Measurements from ENCODE around the gene ACKR4.

The ACKR4 gene

GRCh38 chr3:132593947-132594323 is 3.1 kb upstream of the ACKR4 start:
- no peak overlapping the region for H3K27ac ChIP-seq (ENCODE audit: low read depth, low read length)
- H3K9me2 ChIP-seq (replicated peaks; ENCODE audit: control insufficient read depth, low read length): no peaks in the 10 kb centered on the region
- TF ChIP-seq EZH2phosphoT487 (IDR thresholded peaks at IDR 0.05; ENCODE audit: borderline replicate concordance, low read length): no peak
- TF ChIP-seq CTCF (IDR thresholded peaks at IDR 0.05; ENCODE audit: low read depth, low read length, poor library complexity, severe bottlenecking): no peak
- peaks cover 50% of the 10 kb centered on the region for H3K4me1 ChIP-seq (ENCODE audit: control insufficient read depth, low read length)
- H4K20me1 ChIP-seq (ENCODE audit: control insufficient read depth, insufficient read depth, low read depth, low read length): no peaks in the 10 kb centered on the region
- H3K79me2 ChIP-seq (ENCODE audit: control insufficient read depth, low read length): peaks cover 8% of the 10 kb centered on the region
- peaks cover 12% of the 10 kb centered on the region for H3K36me3 ChIP-seq (ENCODE audit: control insufficient read depth, low read length)
- no peak overlapping the region for H3K4me3 ChIP-seq (ENCODE audit: low read length)
- no peaks in the 10 kb centered on the region for H3K27me3 ChIP-seq (ENCODE audit: control insufficient read depth, low read length)
- no peaks in the 10 kb centered on the region for H3K9me3 ChIP-seq (ENCODE audit: control insufficient read depth, insufficient read depth, low read length)
- H3F3A ChIP-seq (ENCODE audit: control insufficient read depth, insufficient read depth): no peaks in the 10 kb centered on the region
- H3K4me2 ChIP-seq (ENCODE audit: low read length): no peak overlapping the region

- H3K27me3 ChIP-seq (ENCODE audit: control insufficient read depth, low read length): no peaks in the 10 kb centered on the region
- no peaks in the 10 kb centered on the region for H3F3A ChIP-seq (ENCODE audit: control insufficient read depth, insufficient read depth)
- H3K36me3 ChIP-seq (ENCODE audit: control insufficient read depth, low read length): peaks cover 12% of the 10 kb centered on the region
- no peaks in the 10 kb centered on the region for H3K9me3 ChIP-seq (ENCODE audit: control insufficient read depth, insufficient read depth, low read length)
- no peaks in the 10 kb centered on the region for H4K20me1 ChIP-seq (ENCODE audit: control insufficient read depth, insufficient read depth, low read depth, low read length)
- TF ChIP-seq EZH2phosphoT487 (IDR thresholded peaks at IDR 0.05; ENCODE audit: borderline replicate concordance, low read length): no peak
- no peak for TF ChIP-seq CTCF (IDR thresholded peaks at IDR 0.05; ENCODE audit: low read depth, low read length, poor library complexity, severe bottlenecking)
- H3K9me2 ChIP-seq (replicated peaks; ENCODE audit: control insufficient read depth, low read length): no peaks in the 10 kb centered on the region
- H3K4me1 ChIP-seq (ENCODE audit: control insufficient read depth, low read length): peaks cover 50% of the 10 kb centered on the region
- peak overlapping the region; percentile 45 for H3K4me2 ChIP-seq (ENCODE audit: low read length)
- peak overlapping the region; percentile 67 for H3K27ac ChIP-seq (ENCODE audit: low read depth, low read length)
- H3K79me2 ChIP-seq (ENCODE audit: control insufficient read depth, low read length): peaks cover 8% of the 10 kb centered on the region
- no peak overlapping the region for H3K4me3 ChIP-seq (ENCODE audit: low read length)
Measured at GRCh38 chr3:132594498-132594897, 2.6 kb upstream of the ACKR4 start.

- Histone ChIP-seq H3K4me2 (ENCODE audit: low read length) (peak overlapping the region; percentile 45), H3K27ac (ENCODE audit: low read depth, low read length) (peak overlapping the region; percentile 67), H3K4me3 (ENCODE audit: low read length) (peak overlapping the region; percentile 27; the same call in 1 of the 2 replicates), H3K79me2 (ENCODE audit: control insufficient read depth, low read length) (peaks cover 8% of the 10 kb centered on the region), H4K20me1 (ENCODE audit: control insufficient read depth, insufficient read depth, low read depth, low read length) (no peaks in the 10 kb centered on the region), H3K9me2 (replicated peaks; ENCODE audit: control insufficient read depth, low read length) (no peaks in the 10 kb centered on the region), H3K4me1 (ENCODE audit: control insufficient read depth, low read length) (peaks cover 50% of the 10 kb centered on the region), H3K9me3 (ENCODE audit: control insufficient read depth, insufficient read depth, low read length) (no peaks in the 10 kb centered on the region), H3K27me3 (ENCODE audit: control insufficient read depth, low read length) (no peaks in the 10 kb centered on the region), H3F3A (ENCODE audit: control insufficient read depth, insufficient read depth) (no peaks in the 10 kb centered on the region), H3K36me3 (ENCODE audit: control insufficient read depth, low read length) (peaks cover 12% of the 10 kb centered on the region)
- TF ChIP-seq CTCF (IDR thresholded peaks at IDR 0.05; ENCODE audit: low read depth, low read length, poor library complexity, severe bottlenecking): no peak
- no peak for TF ChIP-seq EZH2phosphoT487 (IDR thresholded peaks at IDR 0.05; ENCODE audit: borderline replicate concordance, low read length)
Measured at GRCh38 chr3:132595014-132595413, 2.1 kb upstream of the ACKR4 start.
